ENCODE results near the gene ZCWPW1. TPM values are rescaled to one million over a fixed set of nuclear protein-coding genes. Genes with fewer than 3 reads are reported as not detected.

ZCWPW1 gene
- total and polyA plus RNA-seq, 2 donors (not counting 1 experiment from before 2014, with no cell fraction given): 11.3 to 28.0 TPM

GRCh38 chr7:100465702-100466311 is 37.3 kb upstream of the ZCWPW1 start:
- H3K27ac Mint-ChIP-seq: no peak overlapping the region
- 46% methylated on average over 16 of the region's 17 CpGs for WGBS (ENCODE audit: insufficient coverage)
- H3K27me3 Mint-ChIP-seq: no peaks in the 10 kb centered on the region
- Histone ChIP-seq H3K9me3 (ENCODE audit: control extremely low read depth in 1 of 3, control insufficient read depth in 2 of 3, insufficient read depth in 1 of 3, low read length in 2 of 3) (no peaks in the 10 kb centered on the region), H3K27me3 (replicated peaks in 1 of 4; ENCODE audit: control extremely low read depth in 1 of 4, control insufficient read depth in 3 of 4, insufficient read depth in 4 of 4, low read length in 3 of 4) (no peaks in the 10 kb centered on the region), H4K20me1 (ENCODE audit: control insufficient read depth, insufficient read depth, low read length, poor library complexity, severe bottlenecking) (peaks cover 42% of the 10 kb centered on the region), H3K27ac (ENCODE audit: low read length in 2 of 2) (no peak overlapping the region), H3K9ac (ENCODE audit: low read length) (no peak overlapping the region), H3K4me1 (ENCODE audit: control insufficient read depth in 2 of 2, insufficient read depth in 2 of 2, low read length in 2 of 2) (peaks cover 3 to 4% of the 10 kb centered on the region in 2 donors), H3K36me3 (replicated peaks in 1 of 2; ENCODE audit: control extremely low read depth in 1 of 2, control insufficient read depth in 1 of 2, extremely low read depth in 1 of 2, insufficient read depth in 2 of 2, low read length in 1 of 2) (peaks cover 4 to 39% of the 10 kb centered on the region in 2 experiments), H2AFZ (ENCODE audit: insufficient read depth, low read depth, low read length, poor library complexity, severe bottlenecking) (no peak overlapping the region), H3K4me2 (replicated peaks; ENCODE audit: low read depth, low read length, poor library complexity, severe bottlenecking) (no peak overlapping the region), H3K4me3 (ENCODE audit: control extremely low read depth in 1 of 5, extremely low read depth in 1 of 5, insufficient read depth in 1 of 5, low read depth in 2 of 5, low read length in 4 of 5) (no peak overlapping the region), H3K79me2 (ENCODE audit: control insufficient read depth, insufficient read depth, low read length) (peaks cover 25% of the 10 kb centered on the region)
- H3K9me3 Mint-ChIP-seq (ENCODE audit: insufficient read depth): no peaks in the 10 kb centered on the region
- DNase-seq: no peak
- H3K4me3 Mint-ChIP-seq: no peak overlapping the region
- ChIA-PET POLR2A (interaction anchor here (0.5 to 0.7 kb wide), 2 partner anchors 19 to 140 kb away, joined by 3 to 6 read pairs; no protein-coding TSS in a partner anchor), CTCF (interaction anchor here (1.1 to 2.6 kb wide), 5 partner anchors 14 to 123 kb away, joined by 3 to 15 read pairs (median 8); partner anchors contain the start of gene TSC22D4)
- peak; percentile 31 for ATAC-seq (ENCODE audit: low read depth)
- intact Hi-C loops (cut with micrococcal nuclease): no loop called here
- peaks cover 9% of the 10 kb centered on the region for H3K4me1 Mint-ChIP-seq
- TF ChIP-seq EZH2 (IDR thresholded peaks at IDR 0.05; ENCODE audit: borderline replicate concordance, insufficient read depth, low read depth, low read length, poor library complexity, severe bottlenecking) (no peak), CTCF (IDR thresholded peaks at IDR 0.05) (no peak)

- Mint-ChIP-seq H3K27ac (no peak overlapping the region), H3K4me1 (peaks cover 7% of the 10 kb centered on the region), H3K4me3 (no peak overlapping the region), H3K27me3 (no peaks in the 10 kb centered on the region), H3K9me3 (ENCODE audit: insufficient read depth) (no peaks in the 10 kb centered on the region)
- no peak for TF ChIP-seq CTCF (IDR thresholded peaks at IDR 0.05)
- peaks cover 3 to 4% of the 10 kb centered on the region in 2 donors for H3K4me1 ChIP-seq (ENCODE audit: control insufficient read depth in 2 of 2, insufficient read depth in 2 of 2, low read length in 2 of 2)
- H3K36me3 ChIP-seq (replicated peaks in 1 of 2; ENCODE audit: control extremely low read depth in 1 of 2, control insufficient read depth in 1 of 2, extremely low read depth in 1 of 2, insufficient read depth in 2 of 2, low read length in 1 of 2): peaks cover 4 to 34% of the 10 kb centered on the region in 2 experiments
- POLR2A ChIA-PET: interaction anchor here (0.6 to 0.7 kb wide), 2 partner anchors 11 to 141 kb away, joined by 3 to 7 read pairs; no protein-coding TSS in a partner anchor
- H3K9ac ChIP-seq (ENCODE audit: low read length): no peak overlapping the region
- H3K4me3 ChIP-seq (ENCODE audit: control extremely low read depth in 1 of 5, extremely low read depth in 1 of 5, insufficient read depth in 1 of 5, low read depth in 2 of 5, low read length in 4 of 5): no peak overlapping the region
- DNase-seq (no peak), ATAC-seq (ENCODE audit: low read depth) (no peak)
- 94% methylated on average over 4 of the region's 8 CpGs for WGBS (ENCODE audit: insufficient coverage)
- H3K79me2 ChIP-seq (ENCODE audit: control insufficient read depth, insufficient read depth, low read length): peaks cover 25% of the 10 kb centered on the region
- H4K20me1 ChIP-seq (ENCODE audit: control insufficient read depth, insufficient read depth, low read length, poor library complexity, severe bottlenecking): peaks cover 38% of the 10 kb centered on the region
- H3K4me2 ChIP-seq (replicated peaks; ENCODE audit: low read depth, low read length, poor library complexity, severe bottlenecking): no peak overlapping the region
- CTCF ChIA-PET: interaction anchor here (1.1 to 2.6 kb wide), 5 partner anchors 14 to 123 kb away, joined by 3 to 15 read pairs (median 8); partner anchors contain the start of gene TSC22D4
- H2AFZ ChIP-seq (ENCODE audit: insufficient read depth, low read depth, low read length, poor library complexity, severe bottlenecking): no peak overlapping the region
- H3K27me3 ChIP-seq (replicated peaks in 1 of 4; ENCODE audit: control extremely low read depth in 1 of 4, control insufficient read depth in 3 of 4, insufficient read depth in 4 of 4, low read length in 3 of 4): no peaks in the 10 kb centered on the region
- no peak overlapping the region for H3K27ac ChIP-seq (ENCODE audit: low read length in 2 of 2)
- intact Hi-C loops (cut with micrococcal nuclease): no loop called here
- no peaks in the 10 kb centered on the region for H3K9me3 ChIP-seq (ENCODE audit: control extremely low read depth in 1 of 3, control insufficient read depth in 2 of 3, insufficient read depth in 1 of 3, low read length in 2 of 3)
Observed at GRCh38 chr7:100465299-100465698, 36.8 kb upstream of the ZCWPW1 start.

Data from B cell (primary cell).